ENCODE data around the gene PALM. TPM values are rescaled to one million over a fixed set of nuclear protein-coding genes. Genes with fewer than 3 reads are reported as not detected.

Gene PALM
- total and polyA plus RNA-seq, 9 of the 15 experiments (the other 6 are each of a cell fraction or from before 2014, with no cell fraction given) = 0.04 to 6.6 (median 1.7) TPM

GRCh38 chr19:796692-797527 is 88.2 kb downstream of the PALM start, which contains the start of gene PTBP1 (continued):
- no peak for TF ChIP-seq ZNF24 (IDR thresholded peaks at IDR 0.05)
- 0 out of 2 replicates have a peak, but pooled peaks have one; percentile 35 for TF ChIP-seq ARID3A (IDR thresholded peaks at IDR 0.05; ENCODE audit: borderline replicate concordance, low read depth, low read length)
- TF ChIP-seq ZNF263 (CRISPR knock-in tag; IDR thresholded peaks at IDR 0.05; ENCODE audit: borderline replicate concordance) = no peak; the same call in 1 of the 2 replicates
- no peak for TF ChIP-seq IRF9 (tag; IDR thresholded peaks at IDR 0.05)
- peak; percentile 81; the same call in 1 of the 2 replicates for TF ChIP-seq ZNF395 (CRISPR knock-in tag; IDR thresholded peaks at IDR 0.05)
- TF ChIP-seq SMAD3 (CRISPR knock-in tag; conservative IDR thresholded peaks at IDR 0.05) = 0 out of 2 replicates have a peak, but pooled peaks have one; percentile 32
- no peak for TF ChIP-seq JUNB (CRISPR knock-in tag; conservative IDR thresholded peaks at IDR 0.05)
- TF ChIP-seq NFE2L1 (tag; IDR thresholded peaks at IDR 0.05; ENCODE audit: borderline replicate concordance, low read depth) = no peak
- no peak for TF ChIP-seq BRD4 (IDR thresholded peaks at IDR 0.05)
- TF ChIP-seq FUS (optimal IDR thresholded peaks at IDR 0.05; ENCODE audit: low read depth, low read length) = no peak
- TF ChIP-seq ZNF436 (CRISPR knock-in tag; IDR thresholded peaks at IDR 0.05) = no peak
- TF ChIP-seq SMARCA4 (IDR thresholded peaks at IDR 0.05) = no peak
- peak; percentile 96; the same call in 1 of the 2 replicates for TF ChIP-seq NFRKB (IDR thresholded peaks at IDR 0.05; ENCODE audit: low read depth)
- peak; percentile 56 for TF ChIP-seq RBBP5 (IDR thresholded peaks at IDR 0.05; ENCODE audit: borderline replicate concordance, insufficient read depth, low read length, poor library complexity, severe bottlenecking)
- no peak for TF ChIP-seq ZNF408 (CRISPR knock-in tag; IDR thresholded peaks at IDR 0.05; ENCODE audit: low read depth)
- no peak for TF ChIP-seq ZBTB5 (IDR thresholded peaks at IDR 0.05)
- TF ChIP-seq TSHZ1 (CRISPR knock-in tag; IDR thresholded peaks at IDR 0.05) = no peak

Data from K562 (cell line).